CD1c-positive myeloid dendritic cell (primary cell): ENCODE measurements around the gene JUND.

Experiments
- DNase-seq: peaks from one replicate; pipeline ENCODE4 v3.0.0-alpha.2; 2016; ENCODE audit errors: extremely low spot score

The JUND gene

GRCh38 chr19:18308051-18308947 is 26.9 kb upstream of the JUND start:
- no peak for DNase-seq

- no peak for DNase-seq
These were observed 25.9 kb upstream of the JUND start for GRCh38 chr19:18307271-18307681.

- no peak for DNase-seq
These were observed 25.5 kb upstream of the JUND start for GRCh38 chr19:18306888-18307260.

- no peak for DNase-seq
These were observed 24.9 kb upstream of the JUND start for GRCh38 chr19:18306209-18306887.

GRCh38 chr19:18304458-18305310 is 23.3 kb upstream of the JUND start:
- peak; percentile 93 for DNase-seq

- peak; percentile 42 for DNase-seq
These were observed 22.7 kb upstream of the JUND start for GRCh38 chr19:18304208-18304457.

- DNase-seq: no peak
These were observed 20.3 kb upstream of the JUND start for GRCh38 chr19:18301718-18302111.

GRCh38 chr19:18300930-18301717 is 19.7 kb upstream of the JUND start:
- peak; percentile 77 for DNase-seq

- DNase-seq: no peak
These were observed 18.2 kb upstream of the JUND start for GRCh38 chr19:18299654-18300053.

- DNase-seq: no peak
These were observed 17.2 kb upstream of the JUND start for GRCh38 chr19:18298601-18299000.

GRCh38 chr19:18297308-18297707 is 15.9 kb upstream of the JUND start:
- no peak for DNase-seq

GRCh38 chr19:18295034-18295451 is 13.6 kb upstream of the JUND start:
- no peak for DNase-seq

- peak; percentile 44 for DNase-seq
These were observed 13.0 kb upstream of the JUND start for GRCh38 chr19:18294467-18294864.

- DNase-seq: no peak
These were observed 12.4 kb upstream of the JUND start for GRCh38 chr19:18293642-18294466.

- DNase-seq: peak; percentile 87
These were observed 11.6 kb upstream of the JUND start for GRCh38 chr19:18292810-18293641.

GRCh38 chr19:18292462-18292809 is 11.0 kb upstream of the JUND start:
- DNase-seq: no peak

- peak; percentile 97 for DNase-seq
These were observed 10.4 kb upstream of the JUND start for GRCh38 chr19:18291590-18292461.

- DNase-seq: no peak
These were observed 9.7 kb upstream of the JUND start for GRCh38 chr19:18291019-18291524.
